A172 (cell line): ENCODE data around the gene NIM1K. TPM values are rescaled to one million over a fixed set of nuclear protein-coding genes. Genes with fewer than 3 reads are reported as not detected.
"Not testable (repeated sequence)": the region's sequence is repeated elsewhere in the genome, so short reads cannot be mapped to it uniquely, and the experiment has no call there.

Source experiments
- DNase-seq: peaks from one replicate; pipeline ENCODE4 v3.0.0-alpha.2; 2015; ENCODE audit warnings: low spot score
- total RNA-seq: library from RNA; depleted of rRNA; stranded (reverse); fragments of >200 nt; shearing (Covaris generic); gene quantifications from 2 replicates; pipeline ENCODE4 v1.2.3, GENCODE V29; 2014; rRNA removed

Gene NIM1K
- not detected in 2 replicates for total RNA-seq

DNA sequence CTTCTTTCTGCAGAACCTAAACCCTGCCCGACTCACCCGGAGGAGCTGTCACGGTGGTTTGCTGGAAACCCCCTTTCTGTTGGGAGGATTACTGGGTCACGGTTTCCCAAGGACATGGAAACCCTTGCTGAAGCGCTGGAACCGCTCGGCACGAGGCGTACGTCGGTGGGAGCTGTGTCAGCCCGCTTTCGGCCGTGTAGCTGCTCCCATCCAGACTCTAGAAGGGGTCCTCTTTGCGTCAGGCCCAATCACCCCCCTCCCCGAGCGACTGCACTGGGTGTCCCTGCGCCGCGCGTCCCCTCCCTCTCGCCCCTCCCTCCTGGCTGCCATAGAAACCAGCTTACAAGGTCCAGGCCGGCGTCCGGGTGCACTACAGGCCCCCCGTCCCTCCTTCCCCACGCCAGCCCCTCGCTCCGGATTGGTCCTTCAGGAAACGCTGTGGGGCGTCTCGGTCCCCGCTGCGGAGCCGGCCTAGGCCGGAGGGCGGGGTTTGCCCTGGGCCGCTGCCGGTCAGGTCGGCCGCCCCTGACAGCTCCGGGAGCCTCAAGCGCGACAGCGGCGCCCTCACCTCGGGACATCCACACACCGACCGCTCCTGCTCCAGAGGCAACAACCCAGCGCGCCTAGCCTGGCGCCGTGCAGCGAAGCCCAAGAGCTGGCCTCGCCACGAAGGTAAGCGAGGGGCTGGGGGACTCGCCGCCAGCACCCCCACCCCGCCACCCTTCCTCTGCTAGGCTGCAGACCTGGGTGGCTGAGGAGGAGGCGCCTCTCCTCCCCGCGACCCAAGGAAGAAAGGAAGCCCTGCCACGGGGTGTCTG, at the start of gene NIM1K:
Gene NIM1K, plus strand, starts transcription at position 486 of the 818 bp plus-strand sequence. CDS start 53,551 bp downstream, outside the sequence.
- no peak for DNase-seq

- no peak for DNase-seq
Observed at GRCh38 chr5:43145071-43145470, 47.0 kb upstream of the NIM1K start.

GRCh38 chr5:43146958-43147357, 45.1 kb upstream of the NIM1K start:
- DNase-seq, result no peak

GRCh38 chr5:43148417-43148816, 43.6 kb upstream of the NIM1K start:
- DNase-seq, result no peak

DNA sequence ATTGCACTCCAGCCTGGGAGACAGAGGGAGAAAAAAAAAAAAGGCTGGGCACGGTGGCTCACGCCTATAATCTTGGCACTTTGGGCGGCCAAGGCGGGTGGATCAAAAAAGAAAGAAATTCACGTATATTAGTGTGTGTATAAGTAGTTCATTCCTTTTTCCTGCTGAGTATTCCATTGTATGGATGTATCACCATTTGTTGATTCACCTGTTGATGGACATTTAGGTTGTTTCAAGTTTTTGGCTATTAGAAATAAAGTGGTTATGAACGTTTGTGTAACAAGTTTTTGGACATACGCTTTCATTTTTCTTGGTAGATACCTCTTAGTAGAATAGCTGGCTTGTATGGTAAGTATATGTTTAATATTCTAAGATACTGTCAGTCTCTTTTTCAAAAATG, 42.8 kb upstream of the NIM1K start:
- no peak for DNase-seq

GRCh38 chr5:43150075-43150474, 42.0 kb upstream of the NIM1K start:
- no peak for DNase-seq

DNA sequence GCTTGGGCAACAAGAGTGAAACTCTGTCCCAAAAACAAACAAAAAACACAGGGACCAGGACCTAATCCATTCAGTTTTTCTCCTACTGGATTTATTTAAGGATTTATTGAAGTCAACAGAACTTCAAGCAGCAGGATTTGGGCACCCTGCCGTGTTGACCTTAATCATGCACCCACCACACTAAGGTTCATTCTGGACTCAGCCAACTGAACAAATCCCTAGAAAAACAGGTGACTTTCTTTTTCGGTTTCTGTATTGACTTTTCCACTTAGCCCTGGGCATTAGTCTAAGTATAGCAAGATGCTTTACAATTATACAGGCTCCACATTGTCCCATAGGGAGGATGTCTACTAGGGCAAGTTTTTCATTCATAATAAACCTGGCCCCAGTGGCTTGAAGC, 41.3 kb upstream of the NIM1K start:
- no peak for DNase-seq

- DNase-seq, result no peak
Observed at GRCh38 chr5:43152946-43153345, 39.1 kb upstream of the NIM1K start.

GRCh38 chr5:43154469-43154868, 37.6 kb upstream of the NIM1K start:
- no peak for DNase-seq

DNA sequence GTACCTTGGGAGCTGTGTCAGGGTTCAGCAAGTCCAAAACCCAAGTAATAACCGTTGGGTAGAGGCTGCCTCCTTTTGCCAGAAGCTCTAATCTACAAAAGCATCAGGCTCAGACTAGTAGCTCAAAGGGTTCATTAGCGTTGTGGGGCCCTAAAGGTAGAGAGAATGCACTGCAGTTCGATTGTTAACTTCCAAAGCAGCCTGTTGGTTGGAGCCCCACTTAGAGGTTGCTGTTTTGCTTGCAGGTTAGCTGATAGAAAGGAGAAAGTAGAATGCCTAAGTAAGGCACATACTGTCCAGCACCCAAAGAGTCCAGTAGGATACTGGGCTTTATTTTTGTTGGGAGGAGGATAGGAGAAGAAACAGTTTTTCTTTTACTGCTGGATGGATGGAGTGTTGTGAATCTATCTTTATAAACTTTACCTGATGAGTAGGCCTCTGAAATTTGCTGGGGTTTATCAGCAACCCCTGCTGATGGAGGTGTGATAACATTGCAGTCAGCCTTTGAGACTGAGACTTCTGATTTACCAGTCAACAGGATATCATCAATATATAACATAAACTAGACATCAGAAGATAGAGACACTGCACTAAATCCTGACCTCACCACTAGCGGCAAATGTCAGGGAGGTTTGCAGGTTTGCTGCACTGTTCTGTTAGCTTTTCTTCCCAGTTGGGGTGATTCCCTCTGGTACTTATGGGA, 36.5 kb upstream of the NIM1K start:
- no peak for DNase-seq

DNA sequence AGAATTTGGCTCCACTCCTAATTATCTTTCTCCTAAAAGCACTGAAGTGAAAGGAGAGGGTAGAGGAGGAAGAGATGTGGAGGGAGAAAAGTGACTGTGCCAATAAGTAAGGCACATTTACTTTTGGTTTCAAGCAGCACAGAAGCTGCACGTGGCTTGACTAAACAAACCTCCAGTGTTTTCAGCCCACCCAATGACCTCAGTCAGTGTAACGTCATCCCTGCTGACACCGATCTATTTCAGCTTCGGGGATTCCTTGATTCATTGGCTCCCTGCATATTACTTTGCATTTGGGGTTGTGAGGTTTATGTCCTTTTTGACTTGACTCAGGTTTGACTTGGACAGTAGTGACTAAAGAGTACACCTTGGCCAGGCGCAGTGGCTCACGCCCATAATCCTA, 35.6 kb upstream of the NIM1K start:
- no peak for DNase-seq

GRCh38 chr5:43157068-43157467, 35.0 kb upstream of the NIM1K start:
- no peak for DNase-seq

GRCh38 chr5:43161244-43161643, 30.8 kb upstream of the NIM1K start:
- no peak for DNase-seq

DNA sequence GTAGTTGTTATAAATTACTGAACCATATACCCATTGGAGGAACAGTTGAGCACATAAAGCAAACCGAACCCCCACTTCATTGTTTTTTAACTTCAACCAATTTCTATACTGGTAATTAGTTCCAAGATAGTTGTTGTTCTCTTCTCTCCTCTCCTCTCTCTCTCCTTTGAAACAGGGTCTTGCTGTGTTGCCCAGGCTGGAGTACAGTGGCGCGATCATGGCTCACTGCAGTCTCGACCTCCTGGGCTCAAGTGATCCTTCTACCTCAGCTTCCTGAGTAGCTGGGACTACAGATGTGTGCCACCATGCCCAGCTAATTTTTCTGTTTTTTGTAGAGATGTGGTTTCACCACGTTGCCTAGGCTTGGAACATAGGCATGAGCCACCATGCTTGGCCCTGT, 27.2 kb upstream of the NIM1K start:
- not testable (repeated sequence) for DNase-seq

GRCh38 chr5:43165323-43165722, 26.7 kb upstream of the NIM1K start:
- DNase-seq, result no peak

DNA sequence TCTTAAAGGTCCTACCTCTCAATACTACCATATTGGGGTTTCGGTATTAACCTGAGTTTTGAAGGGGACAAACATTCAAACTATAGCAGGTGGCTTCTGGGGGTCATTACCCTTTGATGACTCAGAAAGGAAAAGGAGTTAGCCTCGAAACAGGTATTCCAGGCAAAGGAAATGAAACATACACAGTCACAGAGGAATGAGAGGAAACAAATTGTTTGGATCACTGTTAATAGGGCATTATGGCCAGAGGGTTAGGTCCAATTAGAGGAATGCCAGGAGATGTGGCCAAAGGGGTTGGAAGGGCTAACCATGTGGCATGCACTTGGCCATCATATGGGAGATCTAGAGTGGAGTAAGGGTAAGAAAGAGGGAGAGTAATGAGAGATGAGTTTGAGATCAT, 23.9 kb upstream of the NIM1K start:
- no peak for DNase-seq

DNA sequence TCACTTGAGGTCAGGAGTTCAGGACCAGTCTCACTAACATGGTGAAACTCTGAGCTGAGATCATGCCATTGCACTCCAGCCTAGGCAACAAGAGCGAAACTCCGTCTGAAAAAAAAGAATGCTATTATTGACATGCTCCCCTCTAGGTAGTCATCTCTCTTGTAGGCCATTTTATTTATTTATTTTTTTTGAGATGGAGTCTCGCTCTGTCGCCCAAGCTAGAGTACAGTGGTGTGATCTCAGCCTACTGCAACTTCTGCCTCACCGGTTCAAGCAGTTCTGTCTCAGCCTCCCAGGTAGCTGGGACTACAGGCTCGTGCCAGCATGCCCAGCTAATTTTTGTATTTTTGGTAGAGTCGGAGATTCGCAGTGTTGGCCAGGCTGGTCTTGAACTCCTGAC, 20.6 kb upstream of the NIM1K start:
- DNase-seq, result no peak

DNA sequence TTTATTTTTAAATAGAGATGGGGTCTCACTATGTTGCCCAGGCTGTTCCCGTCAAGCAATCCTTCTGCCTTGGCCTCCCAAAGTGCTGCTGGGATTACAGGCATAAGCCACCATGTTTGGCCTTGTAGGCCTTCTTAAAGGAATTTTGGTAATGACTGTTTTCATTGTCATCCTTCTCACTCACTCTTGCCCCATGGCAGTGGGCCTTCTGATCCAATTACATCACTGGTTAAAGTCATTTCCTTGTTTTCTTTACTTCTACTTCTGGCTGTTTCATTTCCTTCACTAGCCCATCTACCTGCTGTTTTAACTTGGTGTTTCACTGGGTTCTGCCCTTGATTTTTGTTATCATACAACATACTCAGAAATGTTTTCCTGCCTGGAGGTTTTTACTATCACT, 20.1 kb upstream of the NIM1K start:
- no peak for DNase-seq

GRCh38 chr5:43172779-43173178, 19.2 kb upstream of the NIM1K start:
- no peak for DNase-seq

DNA sequence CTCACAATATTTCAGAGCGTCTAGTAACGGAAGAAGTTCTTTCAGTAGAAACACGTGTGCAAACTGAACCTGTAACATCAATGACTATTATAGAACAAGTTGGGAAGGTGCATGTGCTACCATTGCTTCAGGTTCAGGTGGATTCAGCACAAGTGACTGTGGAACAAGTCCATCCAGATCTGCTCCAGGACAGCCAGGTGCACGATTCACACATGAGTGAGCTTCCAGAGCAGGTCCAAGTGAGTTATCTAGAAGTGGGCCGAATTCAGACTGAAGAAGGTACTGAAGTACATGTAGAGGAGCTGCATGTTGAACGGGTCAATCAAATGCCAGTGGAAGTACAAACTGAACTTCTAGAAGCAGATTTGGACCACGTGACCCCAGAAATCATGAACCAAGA, 17.4 kb upstream of the NIM1K start:
- DNase-seq, result no peak

- no peak for DNase-seq
Observed at GRCh38 chr5:43179836-43180235, 12.2 kb upstream of the NIM1K start.

DNA sequence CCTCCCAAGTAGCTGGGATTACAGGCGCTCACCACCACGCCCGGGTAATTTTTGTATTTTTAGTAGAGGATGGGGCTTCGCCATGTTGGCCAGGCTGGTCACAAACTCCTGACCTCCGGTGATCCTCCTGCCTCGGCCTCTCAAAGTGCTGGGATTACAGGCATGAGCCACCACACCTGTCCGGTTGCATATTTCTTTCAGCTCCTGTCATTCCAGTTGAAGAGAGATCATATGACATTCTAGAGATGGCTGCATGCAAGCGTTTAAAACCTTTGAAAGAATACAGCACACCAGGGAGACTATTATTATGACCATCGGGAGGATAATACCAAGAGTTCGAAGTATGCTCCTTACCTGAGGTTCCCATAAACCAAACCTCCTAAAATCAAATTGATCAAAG, 9.6 kb upstream of the NIM1K start:
- DNase-seq, result no peak

- not testable (repeated sequence) for DNase-seq
Observed at GRCh38 chr5:43183101-43183500, 8.9 kb upstream of the NIM1K start.
